ENCODE measurements around the gene PRKACA. TPM values are rescaled to one million over a fixed set of nuclear protein-coding genes. Genes with fewer than 3 reads are reported as not detected.

PRKACA gene
- total RNA-seq, 1 experiment from 2014 or later = 93.7 TPM

- DNase-seq (ENCODE audit: low read depth) = no peak
These were observed 514 bp downstream of the PRKACA start for GRCh38 chr19:14116918-14117578.

- DNase-seq (ENCODE audit: low read depth) = no peak
These were observed 1.0 kb downstream of the PRKACA start for GRCh38 chr19:14116525-14116917.

DNA sequence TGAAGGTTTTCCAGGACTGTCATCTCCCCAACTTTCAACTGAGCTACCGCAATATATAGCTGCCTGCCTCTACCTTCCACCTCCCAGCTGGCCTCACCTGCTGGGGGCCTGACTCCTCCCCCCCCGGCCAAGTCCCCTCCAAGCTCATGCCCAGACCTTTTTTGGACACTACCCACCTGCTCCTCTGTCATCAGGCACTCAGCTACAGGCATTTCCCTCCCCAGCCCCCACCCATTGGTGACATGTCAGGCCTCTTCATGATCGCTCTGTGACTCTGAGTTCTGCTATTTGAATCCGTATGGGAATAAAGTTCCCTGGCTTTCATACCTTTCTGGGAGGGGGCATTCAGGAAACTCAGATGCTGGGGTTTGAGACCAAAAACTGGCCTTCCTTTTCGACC, 1.8 kb downstream of the PRKACA start:
- no peak for DNase-seq (ENCODE audit: low read depth)

- DNase-seq (ENCODE audit: low read depth) = no peak
These were observed 2.7 kb downstream of the PRKACA start for GRCh38 chr19:14114854-14115253.

DNA sequence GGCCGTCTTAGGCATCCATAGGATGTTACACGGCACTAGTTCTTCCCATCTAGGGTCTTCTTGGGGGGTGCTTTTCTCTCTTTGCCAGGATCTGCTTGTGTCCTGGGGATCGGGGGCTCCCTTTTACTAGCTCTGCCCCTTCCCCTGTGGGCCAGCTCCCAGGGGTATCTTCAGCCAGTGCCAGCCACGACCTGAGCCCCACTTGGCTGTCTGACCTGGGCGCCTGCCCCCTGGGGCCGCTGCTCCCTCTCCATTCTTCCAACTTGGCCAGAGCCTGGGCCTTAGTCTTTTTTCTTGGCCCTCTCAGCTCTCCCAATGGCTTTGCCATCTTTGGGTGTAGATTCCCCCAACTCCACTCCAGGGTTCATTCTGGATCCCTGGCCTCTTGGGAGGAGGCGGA, 3.1 kb downstream of the PRKACA start:
- no peak for DNase-seq (ENCODE audit: low read depth)

DNA sequence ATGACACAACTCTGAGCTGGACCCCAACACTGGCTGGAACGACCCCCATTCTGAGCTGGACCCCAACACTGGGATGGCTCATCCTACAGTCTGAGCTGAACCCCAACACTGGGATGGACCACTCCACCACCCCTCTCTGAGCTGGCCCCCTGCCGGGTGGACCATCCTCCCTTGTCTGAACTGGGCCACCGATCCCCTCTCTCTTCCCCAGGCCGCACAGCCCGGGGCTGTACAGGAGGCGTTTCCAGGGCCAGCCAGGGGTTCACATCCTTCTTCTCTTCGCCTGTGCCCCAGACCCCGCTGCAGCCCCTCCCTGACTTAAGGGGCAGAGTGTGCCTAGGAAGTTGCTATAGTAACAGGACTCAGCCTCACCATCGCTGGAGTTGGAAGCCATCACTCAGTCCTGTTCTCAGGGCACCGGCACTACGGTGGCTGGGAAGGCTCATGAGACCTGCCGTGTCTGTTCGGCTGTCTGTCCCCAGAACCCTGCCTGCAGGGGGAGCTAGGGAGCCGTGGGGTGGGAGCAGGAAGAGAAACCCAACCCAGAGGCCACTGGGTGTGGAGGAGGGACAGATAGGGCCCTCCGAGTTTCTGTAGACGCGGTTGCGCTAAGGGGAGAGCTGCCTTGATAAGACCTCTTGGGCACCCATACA, 3.7 kb downstream of the PRKACA start:
- no peak for DNase-seq (ENCODE audit: low read depth)

DNA sequence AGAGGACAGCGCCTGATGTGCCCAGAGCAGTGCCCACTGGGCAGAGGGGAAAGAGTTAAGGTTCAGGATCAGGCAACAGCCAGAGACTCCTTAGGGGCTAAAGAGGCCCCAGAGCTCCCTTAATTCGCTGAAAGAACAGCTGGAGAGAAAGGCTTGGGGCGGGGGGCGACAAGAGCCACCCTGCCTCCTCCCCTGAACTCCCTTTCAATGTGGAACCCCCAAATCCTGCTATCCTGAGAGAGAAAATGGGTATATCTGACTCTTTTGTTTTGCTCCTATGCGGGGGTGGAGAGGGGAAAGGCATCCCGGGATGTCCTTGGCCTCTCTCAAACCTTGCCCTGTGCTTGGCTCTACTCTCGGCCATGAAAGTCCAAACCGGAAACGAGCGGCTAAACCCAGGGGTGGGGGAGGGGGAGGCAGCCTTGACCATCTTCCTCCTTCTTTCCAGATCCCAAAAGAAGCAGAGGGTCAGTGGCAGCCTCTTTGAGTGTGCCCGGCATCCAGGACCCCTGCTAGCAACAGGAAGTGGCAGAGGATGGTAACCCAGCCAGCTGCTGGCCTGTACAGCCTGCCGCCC, 4.7 kb downstream of the PRKACA start:
- DNase-seq (ENCODE audit: low read depth) = no peak

DNA sequence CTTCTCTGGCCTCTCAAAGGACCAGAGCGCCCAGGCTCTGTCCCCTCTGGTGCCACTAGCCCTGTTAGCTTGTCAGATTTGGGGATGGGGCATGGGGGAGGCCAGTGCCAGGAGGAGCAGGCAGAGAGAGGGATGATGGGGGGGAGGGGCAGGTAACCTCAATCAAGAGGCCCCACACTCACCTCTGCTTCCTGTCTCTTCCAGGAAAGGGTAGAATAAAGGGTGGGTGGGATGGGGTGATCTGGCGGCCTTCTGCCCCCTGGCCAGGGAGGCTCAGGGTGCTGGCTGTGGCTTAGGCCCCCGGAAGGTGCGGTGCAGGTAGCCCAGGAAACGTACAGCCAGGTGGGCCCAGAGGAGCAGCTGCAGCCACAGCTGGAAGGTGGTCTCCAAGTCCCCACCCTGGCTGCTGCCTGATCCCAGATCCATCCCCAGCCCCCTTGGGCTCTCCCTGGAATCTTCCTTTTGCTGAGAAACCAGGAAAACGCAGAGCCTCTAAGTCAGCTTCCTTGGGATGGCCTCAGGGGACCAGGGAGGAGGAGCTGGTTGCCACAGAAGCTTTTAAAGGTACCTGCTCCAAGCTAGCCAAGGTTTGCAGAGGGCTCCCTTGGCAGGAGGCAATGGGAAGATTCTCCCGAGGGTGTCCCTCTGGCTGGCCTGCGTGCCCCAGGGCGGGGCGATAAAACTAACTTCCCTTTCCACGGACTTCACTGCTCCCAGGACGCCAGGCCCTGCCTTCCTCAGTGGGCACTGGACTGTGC, 5.3 kb downstream of the PRKACA start:
- DNase-seq (ENCODE audit: low read depth) = no peak

- DNase-seq (ENCODE audit: low read depth) = no peak
These were observed 6.1 kb downstream of the PRKACA start for GRCh38 chr19:14111486-14111885.

DNA sequence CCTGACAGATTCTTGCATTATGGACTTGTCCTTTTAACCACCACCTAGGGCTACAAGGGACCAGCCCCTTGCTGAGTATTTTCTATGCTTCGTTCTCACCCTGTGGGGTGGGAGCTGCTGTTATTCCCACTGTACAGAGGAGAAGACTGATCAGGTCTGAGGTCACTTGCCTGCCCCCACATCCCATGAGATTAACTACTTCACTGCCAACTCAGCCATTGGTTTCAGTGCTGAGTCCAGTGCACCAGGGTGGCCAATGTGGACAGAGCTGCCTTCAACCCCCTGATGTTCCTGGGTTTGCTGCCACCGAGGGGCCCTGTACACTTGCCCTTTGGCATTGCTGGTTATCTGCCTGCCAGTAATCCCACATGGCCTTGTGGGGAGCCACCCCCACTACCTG, 6.9 kb downstream of the PRKACA start:
- no peak for DNase-seq (ENCODE audit: low read depth)

DNA sequence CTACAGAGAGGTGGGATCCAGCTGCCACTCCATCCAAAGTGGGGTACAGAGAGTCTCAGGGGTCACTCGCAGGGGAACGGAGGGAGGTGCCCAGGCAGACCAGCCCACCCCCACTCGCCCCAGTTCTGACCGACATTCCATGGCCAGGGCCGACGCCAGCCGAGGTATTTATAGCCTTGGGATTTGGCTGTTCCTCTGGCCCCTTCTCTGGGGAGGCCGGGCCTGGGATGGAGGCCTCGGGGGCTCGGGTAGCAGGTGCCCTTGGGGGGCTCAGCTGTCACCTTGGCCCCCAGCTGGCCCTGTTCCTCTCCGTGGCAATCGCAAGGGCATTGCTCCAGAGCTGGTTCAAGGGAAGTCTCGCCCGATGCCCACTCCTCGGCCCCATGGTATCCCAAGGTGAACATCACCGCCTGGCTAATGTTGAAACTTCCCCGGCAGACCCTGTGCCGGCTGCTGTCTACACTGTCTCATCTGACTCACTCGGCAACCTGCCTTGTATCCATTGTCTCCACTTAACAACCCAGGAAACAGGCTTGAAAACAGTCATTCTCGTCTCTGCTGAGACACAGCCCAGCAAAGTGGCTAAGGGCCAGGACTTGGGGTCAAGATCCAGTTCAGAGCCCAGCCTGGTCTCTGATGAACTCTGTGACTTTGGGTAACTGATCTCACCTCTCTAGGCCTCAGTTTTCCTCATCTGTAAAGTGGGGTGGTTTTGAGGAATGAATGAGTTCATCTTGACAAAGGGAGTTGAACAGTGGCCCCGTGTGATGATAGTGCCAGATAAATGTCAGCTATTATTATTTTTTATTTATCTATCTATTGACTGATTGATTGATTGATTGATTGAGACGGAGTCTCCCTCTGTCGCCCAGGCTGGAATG, 9.7 kb downstream of the PRKACA start:
- peak; percentile 60 for DNase-seq (ENCODE audit: low read depth)

DNA sequence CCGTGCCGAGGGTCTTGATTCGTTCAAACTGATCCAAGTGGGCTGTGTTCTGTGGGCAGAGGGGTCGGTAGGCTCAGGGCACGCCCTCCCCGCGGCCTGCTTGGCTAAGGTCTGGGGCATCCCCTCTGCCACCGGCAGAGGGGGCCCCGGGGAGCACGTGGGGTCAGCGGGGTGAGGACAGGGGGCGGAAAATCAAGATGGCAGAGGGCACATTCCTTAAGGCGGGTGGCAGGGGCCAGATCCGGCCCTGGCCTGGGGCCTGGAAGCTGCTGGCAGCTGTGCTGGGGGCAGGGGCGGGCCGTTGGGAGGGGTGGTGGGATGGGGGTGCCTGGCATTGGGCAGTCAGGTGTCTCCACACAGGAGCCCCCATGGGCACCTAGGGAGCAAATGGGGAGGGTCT, 10.7 kb downstream of the PRKACA start:
- DNase-seq (ENCODE audit: low read depth) = no peak

- no peak for DNase-seq (ENCODE audit: low read depth)
These were observed 11.9 kb downstream of the PRKACA start for GRCh38 chr19:14105680-14106079.

DNA sequence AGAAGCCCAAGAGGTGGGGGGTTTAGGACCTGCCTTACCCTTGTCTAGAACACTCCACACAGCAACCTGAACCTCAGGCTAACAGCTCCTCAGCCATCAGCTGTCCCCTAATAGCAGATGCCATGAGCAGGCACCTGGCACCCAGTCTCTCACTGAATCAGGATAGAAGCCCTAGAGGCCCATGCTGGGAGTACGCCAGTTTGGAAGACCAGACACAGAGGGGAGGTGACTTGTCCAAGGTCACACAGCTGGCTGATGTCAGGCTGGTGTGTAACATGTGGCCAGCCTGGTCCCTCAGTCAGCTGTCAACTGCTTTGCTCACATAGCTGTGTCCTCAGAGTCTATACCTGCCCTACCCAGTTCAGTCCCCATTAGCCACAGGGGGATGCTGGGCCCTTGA, 14.3 kb downstream of the PRKACA start:
- no peak for DNase-seq (ENCODE audit: low read depth)

- no peak for DNase-seq (ENCODE audit: low read depth)
These were observed 14.8 kb downstream of the PRKACA start for GRCh38 chr19:14102756-14103155.

- peak; percentile 40 for DNase-seq (ENCODE audit: low read depth)
These were observed 15.4 kb downstream of the PRKACA start for GRCh38 chr19:14102102-14102696.

- DNase-seq (ENCODE audit: low read depth) = no peak
These were observed 16.5 kb downstream of the PRKACA start for GRCh38 chr19:14101003-14101545.

DNA sequence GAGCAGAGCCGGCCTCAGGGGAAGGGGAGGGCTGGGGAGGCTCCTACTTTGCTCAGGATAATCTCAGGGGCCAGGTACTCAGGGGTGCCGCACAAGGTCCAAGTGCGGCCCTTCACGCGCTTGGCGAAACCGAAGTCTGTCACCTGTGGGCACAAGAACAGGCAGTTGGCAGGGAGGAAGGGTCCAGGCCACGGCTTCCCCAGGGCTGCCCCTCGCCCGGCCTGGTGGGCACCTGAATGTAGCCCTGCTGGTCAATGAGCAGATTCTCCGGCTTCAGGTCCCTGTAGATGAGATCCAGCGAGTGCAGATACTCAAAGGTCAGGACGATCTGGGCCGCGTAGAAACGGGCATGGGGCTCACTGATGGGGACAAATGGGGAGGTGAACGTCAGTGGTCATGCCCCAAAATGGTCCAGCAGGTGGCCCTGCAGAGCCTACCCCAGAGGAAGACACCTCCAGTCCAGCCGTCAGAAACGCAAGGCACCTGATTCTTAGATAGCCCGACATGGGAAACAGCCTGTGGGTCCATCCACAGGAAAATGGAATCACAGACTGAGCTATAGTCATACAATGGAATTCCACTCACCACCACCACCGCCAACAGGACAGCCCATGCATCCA, 19.9 kb downstream of the PRKACA start:
- DNase-seq (ENCODE audit: low read depth) = no peak

- no peak for DNase-seq (ENCODE audit: low read depth)
These were observed 21.1 kb downstream of the PRKACA start for GRCh38 chr19:14096272-14096992.

GRCh38 chr19:14094854-14095253, 22.7 kb downstream of the PRKACA start:
- no peak for DNase-seq (ENCODE audit: low read depth)
